GM10266 (cell line): ENCODE data around the gene CCDC188.

ENCODE experiments used
- DNase-seq: peaks from one replicate; pipeline ENCODE4 v3.0.0; 2012; ENCODE audit errors: extremely low spot score
- TF ChIP-seq, protein P1 (sequence below): IDR thresholded peaks from 2 replicates; pipeline ENCODE4 v1.5.1; 2012; ENCODE audit warnings: mild to moderate bottlenecking, low read depth; ENCODE audit not compliant: control insufficient read depth, insufficient read depth; ENCODE audit errors: missing control alignments

CCDC188 gene

DNA sequence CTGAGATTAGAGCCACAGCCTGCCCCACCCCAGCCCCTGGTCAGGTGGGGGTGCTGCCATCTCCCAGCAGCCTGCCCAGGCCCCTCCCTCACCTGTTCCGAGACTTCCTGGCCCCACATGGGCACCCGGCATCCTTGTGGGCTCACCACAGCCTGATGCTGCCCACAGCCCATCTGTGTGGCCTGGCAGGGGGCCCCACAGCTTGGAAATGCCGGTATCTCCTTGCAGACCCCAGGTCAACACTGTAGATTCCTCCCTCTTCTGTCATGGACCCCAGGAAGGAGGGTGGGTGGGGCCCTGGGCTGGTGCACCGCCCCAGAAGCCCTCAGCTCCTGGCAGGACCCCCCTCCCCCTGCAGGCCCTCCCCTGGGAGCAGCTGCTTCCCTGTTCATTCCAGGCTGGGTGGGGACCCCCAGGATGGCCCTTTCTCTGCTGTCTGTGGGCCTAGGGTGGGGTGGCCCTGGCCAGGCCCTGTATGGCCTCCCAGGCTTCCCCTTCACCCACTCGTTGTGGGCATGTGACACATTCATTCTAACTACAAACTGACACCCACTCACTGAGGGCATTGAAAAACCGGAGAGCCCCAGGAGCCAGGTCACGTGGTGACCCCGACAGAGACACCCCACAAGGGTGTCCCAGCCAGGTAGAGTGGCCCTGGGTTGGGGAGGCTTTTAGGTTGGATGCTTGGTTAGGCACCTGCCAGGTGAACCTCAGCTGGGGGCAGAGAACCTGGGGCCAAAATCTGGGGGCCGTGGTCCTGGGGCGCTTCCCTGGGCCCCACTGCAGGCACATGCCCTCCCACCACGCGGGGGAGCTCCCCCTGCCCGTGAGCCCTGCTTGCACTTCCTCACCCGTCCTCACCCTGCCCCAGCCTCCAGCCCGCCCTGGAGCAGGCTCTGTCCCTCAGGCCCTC lies 44.1 kb upstream of the CCDC188 start:
- no peak for DNase-seq
- TF ChIP-seq, protein P1, sequence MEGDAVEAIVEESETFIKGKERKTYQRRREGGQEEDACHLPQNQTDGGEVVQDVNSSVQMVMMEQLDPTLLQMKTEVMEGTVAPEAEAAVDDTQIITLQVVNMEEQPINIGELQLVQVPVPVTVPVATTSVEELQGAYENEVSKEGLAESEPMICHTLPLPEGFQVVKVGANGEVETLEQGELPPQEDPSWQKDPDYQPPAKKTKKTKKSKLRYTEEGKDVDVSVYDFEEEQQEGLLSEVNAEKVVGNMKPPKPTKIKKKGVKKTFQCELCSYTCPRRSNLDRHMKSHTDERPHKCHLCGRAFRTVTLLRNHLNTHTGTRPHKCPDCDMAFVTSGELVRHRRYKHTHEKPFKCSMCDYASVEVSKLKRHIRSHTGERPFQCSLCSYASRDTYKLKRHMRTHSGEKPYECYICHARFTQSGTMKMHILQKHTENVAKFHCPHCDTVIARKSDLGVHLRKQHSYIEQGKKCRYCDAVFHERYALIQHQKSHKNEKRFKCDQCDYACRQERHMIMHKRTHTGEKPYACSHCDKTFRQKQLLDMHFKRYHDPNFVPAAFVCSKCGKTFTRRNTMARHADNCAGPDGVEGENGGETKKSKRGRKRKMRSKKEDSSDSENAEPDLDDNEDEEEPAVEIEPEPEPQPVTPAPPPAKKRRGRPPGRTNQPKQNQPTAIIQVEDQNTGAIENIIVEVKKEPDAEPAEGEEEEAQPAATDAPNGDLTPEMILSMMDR: peak; percentile 19

DNA sequence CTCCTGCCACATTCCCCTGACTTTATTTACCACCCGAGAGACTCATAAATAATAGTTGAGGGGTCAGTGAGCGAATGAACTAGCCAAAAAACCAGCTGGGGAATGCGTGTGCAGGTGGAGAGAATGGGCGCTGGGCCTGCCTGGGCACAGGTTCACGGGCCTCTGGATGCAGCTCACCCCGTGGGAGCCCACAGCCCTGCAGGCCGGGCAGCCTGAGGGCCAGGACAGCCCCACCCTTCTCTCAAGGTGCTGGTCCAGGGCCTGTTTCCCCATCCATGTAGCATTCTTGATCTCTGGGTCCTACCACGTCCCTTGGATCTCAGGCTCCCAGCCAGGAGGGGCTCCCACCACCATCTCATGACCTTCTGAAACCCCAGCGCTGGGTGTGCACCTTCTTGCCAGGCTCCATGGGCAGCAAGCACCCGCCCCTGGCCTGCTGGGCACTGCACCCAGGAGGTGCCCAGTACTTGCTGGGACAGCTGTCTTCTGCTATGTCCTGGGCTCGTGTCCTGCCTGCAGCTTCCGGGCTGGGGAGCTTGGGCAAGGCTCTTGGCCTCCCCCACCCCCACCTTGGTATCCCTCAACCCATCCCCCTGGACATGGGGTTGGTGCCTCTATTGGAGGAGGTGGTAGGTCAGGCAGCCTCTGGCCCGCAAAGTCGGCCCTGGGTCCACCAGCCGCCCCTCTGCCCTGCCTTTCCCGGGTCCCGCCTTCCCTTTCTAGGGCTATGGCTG lies 43.1 kb upstream of the CCDC188 start:
- TF ChIP-seq, protein P1: no peak
- DNase-seq: no peak

DNA sequence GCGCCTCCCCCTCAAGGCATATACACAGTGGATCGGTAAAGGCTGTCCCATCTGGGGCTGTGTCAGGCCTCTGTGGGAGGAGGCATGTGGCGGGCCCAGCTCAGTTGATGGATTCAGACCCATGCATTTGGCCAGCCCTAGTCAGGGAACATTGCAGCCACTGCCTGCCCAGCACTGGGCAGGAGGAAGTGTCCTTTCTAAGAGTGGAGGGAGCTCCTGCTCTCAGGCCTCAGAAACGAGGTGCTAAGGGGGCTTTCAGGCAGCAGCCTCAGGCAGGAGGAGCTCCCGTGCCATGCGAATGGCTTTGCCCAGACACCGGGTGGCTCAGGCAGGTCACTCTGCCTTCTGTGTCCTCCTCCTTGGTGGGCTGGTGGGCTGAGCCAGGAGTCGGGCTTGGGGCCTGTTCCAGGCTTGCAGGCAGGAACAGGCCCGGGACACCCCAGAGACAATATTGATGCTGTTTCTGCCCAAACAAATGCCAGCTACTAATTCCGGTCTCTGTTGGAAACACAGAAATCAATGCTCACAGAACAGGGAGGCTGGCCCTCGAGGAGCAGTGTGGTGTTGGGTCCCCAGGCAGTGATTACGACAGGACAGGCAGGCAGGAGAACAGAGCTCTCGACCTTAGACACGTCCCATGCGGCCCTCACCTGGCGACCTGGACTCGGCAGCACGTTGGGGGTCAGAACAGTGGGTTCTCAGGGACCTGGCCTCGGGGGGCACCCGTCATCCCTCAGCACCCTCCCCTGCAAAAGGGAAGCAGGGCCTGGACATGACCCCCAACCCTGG lies 42.3 kb upstream of the CCDC188 start:
- TF ChIP-seq, protein P1: no peak
- no peak for DNase-seq

DNA sequence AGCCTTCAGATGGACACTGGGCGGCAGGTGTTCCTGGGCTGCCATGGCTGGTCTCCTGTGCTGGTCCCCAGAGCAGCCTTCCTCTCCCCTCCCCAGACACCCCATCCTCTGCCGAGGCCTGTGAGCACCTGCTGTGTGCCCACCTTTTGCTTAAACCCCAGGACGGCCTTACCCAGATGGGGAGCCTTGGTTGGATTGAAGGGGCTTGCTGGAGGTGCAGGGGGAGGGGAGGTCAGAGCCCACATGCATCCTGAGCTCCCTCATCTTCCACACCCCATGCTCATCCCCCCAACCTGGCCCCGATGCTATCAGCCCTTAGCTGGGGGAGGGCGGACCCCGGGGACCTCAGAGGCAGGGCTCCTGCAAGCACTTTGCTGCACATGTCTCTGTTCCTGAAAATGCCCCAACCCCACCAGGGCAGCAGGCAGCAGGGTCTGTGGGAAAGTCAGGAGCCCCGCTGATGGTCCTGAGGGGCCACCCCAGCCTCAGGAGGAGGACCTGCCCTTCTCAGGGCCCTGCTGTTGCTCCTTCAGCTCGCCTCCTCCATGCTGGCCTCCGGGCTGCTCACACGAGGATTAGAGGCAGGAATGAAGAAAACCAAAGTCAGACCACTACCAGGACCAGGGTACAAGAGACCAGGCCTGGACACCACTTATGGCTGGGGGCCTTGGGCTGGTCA lies 41.6 kb upstream of the CCDC188 start:
- no peak for DNase-seq
- TF ChIP-seq, protein P1: no peak

DNA sequence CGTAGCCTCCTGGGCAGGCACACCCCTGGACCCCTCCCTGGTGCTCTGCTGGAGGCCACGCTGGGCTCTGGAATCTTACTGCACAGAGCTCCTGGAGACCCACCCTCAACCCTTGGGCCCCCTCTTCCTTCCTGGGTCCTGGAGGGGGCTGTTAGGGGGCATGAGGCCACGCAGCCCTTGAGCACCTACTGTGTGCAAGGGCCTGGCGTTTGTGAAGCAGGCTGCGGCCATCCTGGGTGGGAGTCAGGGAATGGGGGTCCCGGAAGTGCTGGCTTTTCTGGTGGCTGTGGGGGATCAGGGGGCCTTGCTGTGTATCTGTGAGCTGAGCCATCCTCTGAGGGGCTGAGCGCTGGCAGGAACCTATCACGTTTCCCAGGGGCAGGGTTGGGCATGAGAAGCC lies 40.9 kb upstream of the CCDC188 start:
- TF ChIP-seq, protein P1: no peak
- no peak for DNase-seq

DNA sequence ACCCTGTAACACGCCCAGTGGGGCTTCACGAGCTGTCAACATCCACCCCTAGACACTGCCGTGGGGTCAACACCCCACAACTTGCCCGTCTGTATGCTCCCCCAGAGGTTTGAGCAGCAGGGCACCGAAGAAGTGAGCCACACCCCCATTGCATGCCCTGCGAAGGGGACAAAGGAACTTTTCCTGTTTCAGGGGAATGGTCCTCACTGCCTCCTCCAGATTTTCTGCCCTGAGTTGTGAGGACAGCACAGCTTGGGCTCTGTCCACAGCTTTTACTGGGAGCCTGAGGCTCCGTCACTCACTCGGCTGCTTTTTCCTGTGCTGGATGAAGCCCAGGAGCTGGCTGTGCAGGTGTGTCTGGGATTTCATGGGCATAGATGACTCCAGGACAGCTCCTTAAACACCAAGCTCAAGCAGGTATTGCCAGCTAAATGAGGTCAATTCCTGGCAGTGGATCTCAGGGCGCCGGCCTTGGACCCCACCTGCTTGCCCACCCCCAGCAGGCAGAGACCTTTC lies 40.2 kb upstream of the CCDC188 start:
- TF ChIP-seq, protein P1: no peak
- no peak for DNase-seq
